H9 (cell line): Measurements from ENCODE around the gene MKRN3. TPM values are rescaled to one million over a fixed set of nuclear protein-coding genes. Genes with fewer than 3 reads are reported as not detected.

Experiments
- DNase-seq: peaks from one replicate; pipeline ENCODE4 v3.0.0-alpha.2; 2017
- H2AFZ ChIP-seq: one replicate; pipeline ENCODE4 v1.6.1; 2013; ENCODE audit warnings: mild to moderate bottlenecking, low read length, control low read depth, moderate library complexity
- H2AK5ac ChIP-seq: 2 replicates; pipeline ENCODE4 v1.6.1; 2013; ENCODE audit warnings: low read length, control low read depth, mixed read lengths; ENCODE audit not compliant: insufficient read length
- H2BK120ac ChIP-seq: one replicate; pipeline ENCODE4 v1.6.1; 2013; ENCODE audit warnings: low read depth, mild to moderate bottlenecking, low read length, control low read depth, inconsistent platforms; ENCODE audit not compliant: poor library complexity, severe bottlenecking
- H2BK12ac ChIP-seq: 2 replicates; pipeline ENCODE4 v1.6.1; 2013; ENCODE audit warnings: low read length, control low read depth, mixed read lengths, low read depth; ENCODE audit not compliant: insufficient read length
- H2BK15ac ChIP-seq: 2 replicates; pipeline ENCODE4 v1.6.1; 2013; ENCODE audit warnings: low read depth, low read length, control low read depth
- H2BK20ac ChIP-seq: one replicate; pipeline ENCODE4 v1.6.1; 2013; ENCODE audit warnings: low read depth, mild to moderate bottlenecking, low read length, control low read depth, inconsistent platforms; ENCODE audit not compliant: poor library complexity, severe bottlenecking
- H2BK5ac ChIP-seq: 2 replicates; pipeline ENCODE4 v1.6.1; 2013; ENCODE audit warnings: low read length, control low read depth, mixed read lengths; ENCODE audit not compliant: insufficient read length
- H3K14ac ChIP-seq: 2 replicates; pipeline ENCODE4 v1.6.1; 2013; ENCODE audit warnings: low read length, control low read depth; ENCODE audit not compliant: insufficient read depth
- H3K18ac ChIP-seq: 2 replicates; pipeline ENCODE4 v1.6.1; 2013; ENCODE audit warnings: low read depth, mild to moderate bottlenecking, mixed read lengths, low read length, control low read depth; ENCODE audit not compliant: insufficient read length
- H3K23ac ChIP-seq: 2 replicates; pipeline ENCODE4 v1.6.1; 2013; ENCODE audit warnings: low read length, control low read depth, mixed read lengths, low read depth; ENCODE audit not compliant: insufficient read length
- H3K23me2 ChIP-seq: 2 replicates; pipeline ENCODE4 v1.6.1; 2013; ENCODE audit warnings: low read depth, mild to moderate bottlenecking, mixed read lengths, low read length, control low read depth; ENCODE audit not compliant: insufficient read length, poor library complexity, severe bottlenecking
- H3K27ac ChIP-seq: 2 replicates; pipeline ENCODE4 v1.5.1; 2013; ENCODE audit warnings: low read length, control low read depth, mixed read lengths, low read depth; ENCODE audit not compliant: insufficient read length
- H3K27me3 ChIP-seq: 2 replicates; pipeline ENCODE4 v1.6.1; 2013; ENCODE audit warnings: low read length, control low read depth, inconsistent platforms; ENCODE audit not compliant: insufficient read depth
- H3K4ac ChIP-seq: 2 replicates; pipeline ENCODE4 v1.6.1; 2013; ENCODE audit warnings: low read depth, mild to moderate bottlenecking, control low read depth, inconsistent platforms, low read length, moderate library complexity
- H3K4me1 ChIP-seq: 2 replicates; pipeline ENCODE4 v1.6.1; 2013; ENCODE audit warnings: low read length, control low read depth, inconsistent platforms; ENCODE audit not compliant: insufficient read depth
- H3K4me2 ChIP-seq: 2 replicates; pipeline ENCODE4 v1.6.1; 2013; ENCODE audit warnings: low read length, control low read depth, mixed read lengths; ENCODE audit not compliant: insufficient read length, insufficient read depth
- H3K56ac ChIP-seq: 2 replicates; pipeline ENCODE4 v1.6.1; 2013; ENCODE audit warnings: low read depth, mild to moderate bottlenecking, mixed read lengths, low read length, control low read depth; ENCODE audit not compliant: insufficient read length
- H3K79me1 ChIP-seq: 2 replicates; pipeline ENCODE4 v1.6.1; 2013; ENCODE audit warnings: low read depth, mild to moderate bottlenecking, moderate library complexity, low read length, control low read depth, inconsistent platforms; ENCODE audit not compliant: insufficient read depth, poor library complexity, severe bottlenecking
- H3K79me2 ChIP-seq: 2 replicates; pipeline ENCODE4 v1.6.1; 2013; ENCODE audit warnings: low read length, control low read depth, inconsistent platforms; ENCODE audit not compliant: insufficient read depth
- H3K9ac ChIP-seq: 2 replicates; pipeline ENCODE4 v1.6.1; 2013; ENCODE audit warnings: low read length, control low read depth, mixed read lengths; ENCODE audit not compliant: insufficient read length; ENCODE audit errors: extremely low read depth
- H3K9me3 ChIP-seq: one replicate; pipeline ENCODE4 v1.6.1; 2013; ENCODE audit warnings: low read depth, low read length, inconsistent platforms; ENCODE audit not compliant: control insufficient read depth
- H3T11ph ChIP-seq: one replicate; pipeline ENCODE4 v1.6.1; 2013; ENCODE audit warnings: mild to moderate bottlenecking, low read length, control low read depth, inconsistent platforms
- H4K20me1 ChIP-seq: one replicate; pipeline ENCODE4 v1.6.1; 2013; ENCODE audit not compliant: control insufficient read depth, insufficient read length, insufficient read depth
- H4K5ac ChIP-seq: 2 replicates; pipeline ENCODE4 v1.6.1; 2013; ENCODE audit warnings: low read depth, mild to moderate bottlenecking, mixed read lengths, low read length, control low read depth; ENCODE audit not compliant: insufficient read length
- H4K8ac ChIP-seq: replicated peaks from 2 replicates; pipeline ENCODE4 v1.6.1; 2013; ENCODE audit warnings: low read length, control low read depth, mixed read lengths, low read depth; ENCODE audit not compliant: insufficient read length
- H4K91ac ChIP-seq: 2 replicates; pipeline ENCODE4 v1.6.1; 2013; ENCODE audit warnings: low read depth, mild to moderate bottlenecking, moderate library complexity, mixed read lengths, low read length, control low read depth; ENCODE audit not compliant: insufficient read length
- H3K27ac Mint-ChIP-seq, 3 experiments: 2 replicates in 2 of 3; 3 replicates in 1 of 3; pipeline ENCODE4 v1.8.0; 2020 to 2021; ENCODE audit warnings: mixed read lengths in 3 of 3, mild to moderate bottlenecking in 1 of 3, moderate library complexity in 1 of 3
- H3K27me3 Mint-ChIP-seq: 2 replicates; pipeline ENCODE4 v1.8.0; 2021; ENCODE audit warnings: low read depth, mild to moderate bottlenecking, moderate library complexity, mixed read lengths
- H3K36me3 Mint-ChIP-seq, 3 experiments: 2 replicates in 2 of 3; 3 replicates in 1 of 3; pipeline ENCODE4 v1.8.0; 2020 to 2021; ENCODE audit warnings: low read depth in 3 of 3, mixed read lengths in 3 of 3; ENCODE audit not compliant: insufficient read depth in 1 of 3
- H3K4me1 Mint-ChIP-seq, 2 experiments: 2 replicates each; pipeline ENCODE4 v1.8.0; 2020; ENCODE audit warnings: mixed read lengths in 2 of 2
- H3K4me3 Mint-ChIP-seq, 2 experiments: 2 replicates in 1 of 2; 3 replicates in 1 of 2; pipeline ENCODE4 v1.8.0; 2020 to 2021; ENCODE audit warnings: mild to moderate bottlenecking in 2 of 2, mixed read lengths in 2 of 2, moderate library complexity in 1 of 2
- H3K9me3 Mint-ChIP-seq, 2 experiments: 2 replicates in 1 of 2; 3 replicates in 1 of 2; pipeline ENCODE4 v1.8.0; 2020; ENCODE audit warnings: mild to moderate bottlenecking in 2 of 2, mixed read lengths in 2 of 2, moderate library complexity in 1 of 2
- WGBS: extraction: QIAGEN DNeasy Blood & Tissue Kit; methylation state at CpG from one replicate; pipeline ENCODE4 v1.1.7; 2013; ENCODE audit warnings: missing lambda C conversion rate, low lambda C conversion rate, mixed read lengths; ENCODE audit not compliant: insufficient read length; ENCODE audit errors: extremely low coverage; 5-methylcytosine and 5-hydroxymethylcytosine counted together
- total RNA-seq: library from RNA; stranded (reverse); gene quantifications from 2 replicates; pipeline ENCODE4 v1.2.1, GENCODE V29; 2021
- TF ChIP-seq, protein P1 (sequence below): fragments of 200-600 bp; sonication (generic); conservative IDR thresholded peaks from 3 replicates; pipeline ENCODE4 v1.8.0; 2021; ENCODE audit warnings: antibody characterized with exemption, mild to moderate bottlenecking

Gene MKRN3
- total RNA-seq, 1 experiment from 2014 or later: not detected

DNA sequence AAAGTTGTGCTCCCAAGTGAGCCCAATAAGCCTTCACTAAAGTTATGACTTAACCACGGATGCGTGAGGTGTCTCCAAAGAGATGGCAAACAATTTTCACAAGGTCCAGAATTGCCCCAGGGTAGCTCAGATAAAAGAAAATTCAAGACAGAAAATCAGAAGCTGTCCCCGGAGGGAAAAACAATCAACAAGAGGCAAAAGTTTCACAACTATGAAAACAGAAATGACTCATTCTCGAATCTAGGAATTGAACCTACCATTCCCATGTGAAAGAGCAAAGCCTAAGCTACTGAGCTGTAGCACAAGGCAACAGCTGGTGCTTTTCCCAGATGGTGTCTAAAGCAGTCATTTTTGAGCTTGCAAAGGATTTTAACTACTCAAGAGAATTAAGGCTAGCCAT, 33.5 kb upstream of the MKRN3 start:
- Histone ChIP-seq H3K79me2 (no peaks in the 10 kb centered on the region), H3K27me3 (no peaks in the 10 kb centered on the region), H3K14ac (no peak overlapping the region), H3K4me2 (no peak overlapping the region), H4K5ac (no peak overlapping the region), H3T11ph (no peak overlapping the region), H4K91ac (no peak overlapping the region), H2BK120ac (no peak overlapping the region), H2BK15ac (no peak overlapping the region), H3K9ac (no peak overlapping the region), H3K56ac (no peak overlapping the region), H2BK5ac (no peak overlapping the region), H4K8ac (no peak overlapping the region), H3K4me1 (no peaks in the 10 kb centered on the region), H3K4ac (no peak overlapping the region), H2BK20ac (no peak overlapping the region), H3K9me3 (peaks cover 46% of the 10 kb centered on the region), H2AK5ac (no peak overlapping the region), H2AFZ (no peak overlapping the region), H3K23me2 (no peaks in the 10 kb centered on the region), H3K27ac (no peak overlapping the region), H3K18ac (no peak overlapping the region), H3K23ac (no peak overlapping the region), H4K20me1 (no peaks in the 10 kb centered on the region), H2BK12ac (no peak overlapping the region), H3K79me1 (no peaks in the 10 kb centered on the region)
- Mint-ChIP-seq H3K4me3 (no peak overlapping the region), H3K4me1 (no peaks in the 10 kb centered on the region), H3K27ac (no peak overlapping the region), H3K36me3 (peaks cover 0 to 4% (median 2%) of the 10 kb centered on the region in 3 experiments; a peak in 4 of 7 replicates), H3K27me3 (no peaks in the 10 kb centered on the region; the same call in 1 of the 2 replicates), H3K9me3 (peaks cover 60 to 64% of the 10 kb centered on the region in 2 experiments)
- no CpG with 5 or more reads among the region's 4 CpGs for WGBS
- no peak for DNase-seq
- TF ChIP-seq, protein P1, sequence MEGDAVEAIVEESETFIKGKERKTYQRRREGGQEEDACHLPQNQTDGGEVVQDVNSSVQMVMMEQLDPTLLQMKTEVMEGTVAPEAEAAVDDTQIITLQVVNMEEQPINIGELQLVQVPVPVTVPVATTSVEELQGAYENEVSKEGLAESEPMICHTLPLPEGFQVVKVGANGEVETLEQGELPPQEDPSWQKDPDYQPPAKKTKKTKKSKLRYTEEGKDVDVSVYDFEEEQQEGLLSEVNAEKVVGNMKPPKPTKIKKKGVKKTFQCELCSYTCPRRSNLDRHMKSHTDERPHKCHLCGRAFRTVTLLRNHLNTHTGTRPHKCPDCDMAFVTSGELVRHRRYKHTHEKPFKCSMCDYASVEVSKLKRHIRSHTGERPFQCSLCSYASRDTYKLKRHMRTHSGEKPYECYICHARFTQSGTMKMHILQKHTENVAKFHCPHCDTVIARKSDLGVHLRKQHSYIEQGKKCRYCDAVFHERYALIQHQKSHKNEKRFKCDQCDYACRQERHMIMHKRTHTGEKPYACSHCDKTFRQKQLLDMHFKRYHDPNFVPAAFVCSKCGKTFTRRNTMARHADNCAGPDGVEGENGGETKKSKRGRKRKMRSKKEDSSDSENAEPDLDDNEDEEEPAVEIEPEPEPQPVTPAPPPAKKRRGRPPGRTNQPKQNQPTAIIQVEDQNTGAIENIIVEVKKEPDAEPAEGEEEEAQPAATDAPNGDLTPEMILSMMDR: no peak
